Measurements from ENCODE around the gene STARD13.
"Not testable (repeated sequence)": the region's sequence is repeated elsewhere in the genome, so short reads cannot be mapped to it uniquely, and the experiment has no call there.

Gene STARD13

GRCh38 chr13:33176526-33176925 is 109.0 kb downstream of the STARD13 start:
- DNase-seq (ENCODE audit: low spot score): no peak

- no peak for DNase-seq (ENCODE audit: low spot score)
Measured at GRCh38 chr13:33175991-33176390, 109.6 kb downstream of the STARD13 start.

- no peak for DNase-seq (ENCODE audit: low spot score)
Measured at GRCh38 chr13:33174931-33175330, 110.6 kb downstream of the STARD13 start.

GRCh38 chr13:33174491-33174890 is 111.1 kb downstream of the STARD13 start:
- DNase-seq (ENCODE audit: low spot score): no peak

- DNase-seq (ENCODE audit: low spot score): no peak
Measured at GRCh38 chr13:33172911-33173310, 112.6 kb downstream of the STARD13 start.

GRCh38 chr13:33172400-33172799 is 113.2 kb downstream of the STARD13 start:
- no peak for DNase-seq (ENCODE audit: low spot score)

GRCh38 chr13:33169273-33169980 is 116.1 kb downstream of the STARD13 start:
- no peak for DNase-seq (ENCODE audit: low spot score)

GRCh38 chr13:33168321-33168960 is 117.1 kb downstream of the STARD13 start:
- no peak for DNase-seq (ENCODE audit: low spot score)

GRCh38 chr13:33167491-33167890 is 118.1 kb downstream of the STARD13 start:
- DNase-seq (ENCODE audit: low spot score): no peak

GRCh38 chr13:33165787-33166186 is 119.8 kb downstream of the STARD13 start:
- DNase-seq (ENCODE audit: low spot score): no peak

- no peak for DNase-seq (ENCODE audit: low spot score)
Measured at GRCh38 chr13:33164331-33164730, 121.2 kb downstream of the STARD13 start.

GRCh38 chr13:33162725-33163124 is 122.8 kb downstream of the STARD13 start:
- not testable (repeated sequence) for DNase-seq (ENCODE audit: low spot score)

- no peak for DNase-seq (ENCODE audit: low spot score)
Measured at GRCh38 chr13:33158816-33159215, 126.7 kb downstream of the STARD13 start.

GRCh38 chr13:33158271-33158670 is 127.3 kb downstream of the STARD13 start:
- DNase-seq (ENCODE audit: low spot score): no peak

GRCh38 chr13:33154911-33155310 is 130.6 kb downstream of the STARD13 start:
- no peak for DNase-seq (ENCODE audit: low spot score)

- DNase-seq (ENCODE audit: low spot score): no peak
Measured at GRCh38 chr13:33153421-33154404, 131.8 kb downstream of the STARD13 start.

- DNase-seq (ENCODE audit: low spot score): no peak
Measured at GRCh38 chr13:33152389-33152788, 133.2 kb downstream of the STARD13 start.

GRCh38 chr13:33150662-33151061 is 134.9 kb downstream of the STARD13 start:
- DNase-seq (ENCODE audit: low spot score): no peak

GRCh38 chr13:33150126-33150525 is 135.4 kb downstream of the STARD13 start:
- DNase-seq (ENCODE audit: low spot score): no peak

- DNase-seq (ENCODE audit: low spot score): no peak
Measured at GRCh38 chr13:33147832-33148231, 137.7 kb downstream of the STARD13 start.

- DNase-seq (ENCODE audit: low spot score): no peak
Measured at GRCh38 chr13:33146843-33147611, 138.5 kb downstream of the STARD13 start.

- no peak for DNase-seq (ENCODE audit: low spot score)
Measured at GRCh38 chr13:33145667-33146066, 139.9 kb downstream of the STARD13 start.
